Adrenal gland (tissue), 5 donors: ENCODE data around the gene KAZN.

Source experiments
- POLR2A ChIP-seq, 2 donors: fragments of 450-650 bp; IDR thresholded peaks; one replicate each; pipeline ENCODE4 v1.6.1; 2017; ENCODE audit warnings: antibody characterized with exemption in 2 of 2, mild to moderate bottlenecking in 2 of 2, moderate library complexity in 1 of 2
- TF ChIP-seq, protein P1 (sequence below), 6 experiments: fragments of 450-650 bp in 4 of 6; fragments of 200-600 bp in 2 of 6; sonication (generic) in 1 of 6; IDR thresholded peaks; 1 replicate in 5 of 6; 2 replicates in 1 of 6; pipeline versions ENCODE4 v1.5.1 to v1.8.0; 2016 to 2021; ENCODE audit warnings: antibody characterized with exemption in 6 of 6, mild to moderate bottlenecking in 2 of 6, moderate library complexity in 1 of 6
- donor health status: DM: no; HTN: no; CAD: no.

DNA sequence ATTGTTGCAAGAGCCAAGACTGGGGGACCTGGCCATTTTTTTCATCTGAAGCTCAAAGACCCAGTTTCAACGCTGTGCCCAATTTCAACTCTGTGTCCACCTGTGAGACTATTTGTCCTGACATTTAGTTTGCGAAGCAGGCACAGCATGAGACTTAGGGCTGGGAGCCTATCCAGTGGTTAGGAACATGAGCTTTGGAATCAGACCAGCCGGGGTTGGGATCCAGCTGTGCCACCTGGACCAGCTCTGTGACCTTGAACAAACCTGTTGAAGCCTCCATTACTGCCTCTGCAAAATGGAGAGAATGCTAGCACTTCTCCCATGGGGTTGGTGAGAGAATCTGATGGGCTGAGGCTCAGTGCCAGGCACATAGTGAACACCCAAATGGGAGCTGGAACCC is 348.9 kb downstream of the KAZN start:
- TF ChIP-seq, protein P1, sequence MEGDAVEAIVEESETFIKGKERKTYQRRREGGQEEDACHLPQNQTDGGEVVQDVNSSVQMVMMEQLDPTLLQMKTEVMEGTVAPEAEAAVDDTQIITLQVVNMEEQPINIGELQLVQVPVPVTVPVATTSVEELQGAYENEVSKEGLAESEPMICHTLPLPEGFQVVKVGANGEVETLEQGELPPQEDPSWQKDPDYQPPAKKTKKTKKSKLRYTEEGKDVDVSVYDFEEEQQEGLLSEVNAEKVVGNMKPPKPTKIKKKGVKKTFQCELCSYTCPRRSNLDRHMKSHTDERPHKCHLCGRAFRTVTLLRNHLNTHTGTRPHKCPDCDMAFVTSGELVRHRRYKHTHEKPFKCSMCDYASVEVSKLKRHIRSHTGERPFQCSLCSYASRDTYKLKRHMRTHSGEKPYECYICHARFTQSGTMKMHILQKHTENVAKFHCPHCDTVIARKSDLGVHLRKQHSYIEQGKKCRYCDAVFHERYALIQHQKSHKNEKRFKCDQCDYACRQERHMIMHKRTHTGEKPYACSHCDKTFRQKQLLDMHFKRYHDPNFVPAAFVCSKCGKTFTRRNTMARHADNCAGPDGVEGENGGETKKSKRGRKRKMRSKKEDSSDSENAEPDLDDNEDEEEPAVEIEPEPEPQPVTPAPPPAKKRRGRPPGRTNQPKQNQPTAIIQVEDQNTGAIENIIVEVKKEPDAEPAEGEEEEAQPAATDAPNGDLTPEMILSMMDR (IDR thresholded peaks at IDR 0.05) = no peak
- TF ChIP-seq POLR2A (IDR thresholded peaks at IDR 0.05) = no peak
